Stimulated activated CD4-positive, alpha-beta T cell treated with anti-CD3 and anti-CD28 coated beads, Interleukin-15, amount 100 ng/mL, for 48 hours (primary cell): ENCODE measurements around the gene AXIN2.
"Not testable (repeated sequence)": the region's sequence is repeated elsewhere in the genome, so short reads cannot be mapped to it uniquely, and the experiment has no call there.

Source experiments
- DNase-seq, 2 donors: peaks; one replicate each; pipeline ENCODE4 v3.0.0-alpha.2; 2020; ENCODE audit warnings: low read depth in 2 of 2

Gene AXIN2

GRCh38 chr17:65523853-65524664, 37.4 kb downstream of the AXIN2 start:
- no peak for DNase-seq

GRCh38 chr17:65523411-65523810, 38.0 kb downstream of the AXIN2 start:
- no peak for DNase-seq

GRCh38 chr17:65522751-65523404, 38.6 kb downstream of the AXIN2 start:
- DNase-seq: no peak

- no peak for DNase-seq
Observed at GRCh38 chr17:65519462-65519861, 42.0 kb downstream of the AXIN2 start.

- no peak for DNase-seq
Observed at GRCh38 chr17:65518256-65518655, 43.2 kb downstream of the AXIN2 start.

- no peak for DNase-seq
Observed at GRCh38 chr17:65515959-65516948, 45.2 kb downstream of the AXIN2 start.

- DNase-seq: no peak
Observed at GRCh38 chr17:65515512-65515911, 45.9 kb downstream of the AXIN2 start.

- no peak for DNase-seq
Observed at GRCh38 chr17:65514541-65514940, 46.9 kb downstream of the AXIN2 start.

- DNase-seq: no peak
Observed at GRCh38 chr17:65514082-65514481, 47.4 kb downstream of the AXIN2 start.

GRCh38 chr17:65511316-65511715, 50.1 kb downstream of the AXIN2 start:
- DNase-seq: no peak

GRCh38 chr17:65509032-65509431, 52.4 kb downstream of the AXIN2 start:
- DNase-seq: no peak

GRCh38 chr17:65504673-65505072, 56.8 kb downstream of the AXIN2 start:
- not testable (repeated sequence) for DNase-seq

GRCh38 chr17:65504141-65504540, 57.3 kb downstream of the AXIN2 start:
- DNase-seq: no peak

- DNase-seq: no peak
Observed at GRCh38 chr17:65503557-65503956, 57.9 kb downstream of the AXIN2 start.

- DNase-seq: no peak
Observed at GRCh38 chr17:65498816-65499215, 62.6 kb downstream of the AXIN2 start.

GRCh38 chr17:65496801-65497200, 64.6 kb downstream of the AXIN2 start:
- DNase-seq: no peak

GRCh38 chr17:65495122-65496055, 66.1 kb downstream of the AXIN2 start:
- no peak for DNase-seq

- no peak for DNase-seq
Observed at GRCh38 chr17:65489413-65490155, 71.9 kb downstream of the AXIN2 start.

- DNase-seq: no peak
Observed at GRCh38 chr17:65488665-65489064, 72.8 kb downstream of the AXIN2 start.

- no peak for DNase-seq
Observed at GRCh38 chr17:65487990-65488389, 73.5 kb downstream of the AXIN2 start.
